Measurements from ENCODE around the gene R3HDM4.
"Not testable (repeated sequence)": the region's sequence is repeated elsewhere in the genome, so short reads cannot be mapped to it uniquely, and the experiment has no call there.

The R3HDM4 gene

DNA sequence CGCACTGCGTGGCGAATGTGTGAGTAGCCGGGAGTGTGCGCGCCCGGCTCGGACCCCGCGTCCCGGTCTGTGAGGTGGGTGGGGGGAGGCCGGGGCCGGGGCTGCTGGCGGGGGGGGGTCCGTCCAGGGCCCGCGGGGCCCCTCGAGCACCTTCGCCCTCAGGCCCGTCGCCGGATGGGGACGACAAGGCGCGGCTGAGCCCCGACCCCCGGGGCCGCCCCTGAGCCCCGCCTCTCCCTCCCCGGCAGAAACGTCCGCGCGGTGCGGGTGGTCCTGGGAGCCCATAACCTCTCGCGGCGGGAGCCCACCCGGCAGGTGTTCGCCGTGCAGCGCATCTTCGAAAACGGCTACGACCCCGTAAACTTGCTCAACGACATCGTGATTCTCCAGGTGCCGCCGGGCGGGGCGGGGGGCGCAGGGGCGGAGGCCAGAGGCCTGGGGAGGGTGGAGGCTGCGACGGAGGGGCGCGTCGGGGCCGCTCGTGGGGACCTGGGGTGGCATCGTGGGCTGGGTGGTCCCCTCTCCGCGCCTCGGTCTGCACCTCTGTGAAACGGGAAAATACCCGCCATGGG is 59.9 kb downstream of the R3HDM4 start:
- H3K4me1 ChIP-seq (ENCODE audit: control insufficient read depth, insufficient read depth, low read length): no peaks in the 10 kb centered on the region; the same call in 1 of the 2 replicates
- H3K27me3 ChIP-seq (ENCODE audit: control insufficient read depth, insufficient read depth, low read length): no peaks in the 10 kb centered on the region
- H3K27ac ChIP-seq (ENCODE audit: low read length): no peak overlapping the region
- H3K9me3 ChIP-seq (ENCODE audit: control insufficient read depth, insufficient read depth, low read length): no peaks in the 10 kb centered on the region
- WGBS (ENCODE audit: insufficient coverage, insufficient read length): no CpG with 5 or more reads among the region's 67 CpGs
- H3K4me3 ChIP-seq (ENCODE audit: low read length): no peak overlapping the region
- no peaks in the 10 kb centered on the region; the same call in 1 of the 2 replicates for H3K36me3 ChIP-seq (ENCODE audit: control insufficient read depth, insufficient read depth, low read length)
- DNase-seq (ENCODE audit: low read depth, low spot score): no peak

DNA sequence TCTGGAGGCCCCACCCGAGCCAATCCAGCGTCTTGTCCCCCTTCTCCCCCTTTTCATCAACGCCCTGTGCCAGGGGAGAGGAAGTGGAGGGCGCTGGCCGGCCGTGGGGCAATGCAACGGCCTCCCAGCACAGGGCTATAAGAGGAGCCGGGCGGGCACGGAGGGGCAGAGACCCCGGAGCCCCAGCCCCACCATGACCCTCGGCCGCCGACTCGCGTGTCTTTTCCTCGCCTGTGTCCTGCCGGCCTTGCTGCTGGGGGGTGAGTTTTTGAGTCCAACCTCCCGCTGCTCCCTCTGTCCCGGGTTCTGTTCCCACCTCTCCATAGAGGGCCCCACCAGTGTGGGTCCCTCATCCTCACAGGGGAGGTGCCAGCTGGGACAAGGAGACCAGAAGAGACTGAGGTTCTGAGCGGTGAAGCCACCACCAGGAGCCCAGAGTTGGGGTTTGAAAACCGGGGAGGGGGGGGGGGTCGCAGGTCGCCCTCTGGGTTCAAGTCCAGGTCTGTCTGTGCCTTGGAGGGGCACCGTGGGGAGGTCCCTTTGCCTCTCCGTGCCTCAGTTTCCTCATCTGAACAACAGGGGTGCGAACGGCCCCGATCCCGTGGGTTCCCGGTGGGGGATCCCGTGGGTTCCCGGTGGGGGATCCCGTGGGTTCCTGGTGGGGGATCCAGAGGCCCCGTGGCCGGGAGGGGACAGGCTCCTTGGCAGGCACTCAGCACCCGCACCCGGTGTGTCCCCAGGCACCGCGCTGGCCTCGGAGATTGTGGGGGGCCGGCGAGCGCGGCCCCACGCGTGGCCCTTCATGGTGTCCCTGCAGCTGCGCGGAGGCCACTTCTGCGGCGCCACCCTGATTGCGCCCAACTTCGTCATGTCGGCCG is 60.6 kb downstream of the R3HDM4 start, which contains the start of gene ELANE:
Gene ELANE, plus strand, starts transcription at position 168 of the 878 bp plus-strand sequence. Its CDS starts 26 bp downstream, at position 194.
- Histone ChIP-seq H3K36me3 (ENCODE audit: control insufficient read depth, insufficient read depth, low read length) (no peaks in the 10 kb centered on the region; the same call in 1 of the 2 replicates), H3K4me1 (ENCODE audit: control insufficient read depth, insufficient read depth, low read length) (no peaks in the 10 kb centered on the region; the same call in 1 of the 2 replicates), H3K9me3 (ENCODE audit: control insufficient read depth, insufficient read depth, low read length) (no peaks in the 10 kb centered on the region), H3K4me3 (ENCODE audit: low read length) (no peak within 1 kb of the TSS), H3K27ac (ENCODE audit: low read length) (no peak within 1 kb of the TSS), H3K27me3 (ENCODE audit: control insufficient read depth, insufficient read depth, low read length) (no peaks in the 10 kb centered on the region)
- DNase-seq (ENCODE audit: low read depth, low spot score): no peak
- WGBS (ENCODE audit: insufficient coverage, insufficient read length): no CpG with 5 or more reads among the region's 55 CpGs

DNA sequence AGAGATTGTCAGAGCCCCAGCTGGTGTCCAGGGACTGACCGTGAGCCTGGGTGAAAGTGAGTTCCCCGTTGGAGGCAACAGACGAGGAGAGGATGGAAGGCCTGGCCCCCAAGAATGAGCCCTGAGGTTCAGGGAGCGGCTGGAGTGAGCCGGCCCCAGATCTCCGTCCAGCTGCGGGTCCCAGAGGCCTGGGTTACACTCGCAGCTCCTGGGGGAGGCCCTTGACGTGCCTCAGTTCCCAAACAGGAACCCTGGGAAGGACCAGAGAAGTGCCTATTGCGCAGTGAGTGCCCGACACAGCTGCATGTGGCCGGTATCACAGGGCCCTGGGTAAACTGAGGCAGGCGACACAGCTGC is 62.1 kb downstream of the R3HDM4 start:
- no peaks in the 10 kb centered on the region for H3K27me3 ChIP-seq (ENCODE audit: control insufficient read depth, insufficient read depth, low read length)
- H3K9me3 ChIP-seq (ENCODE audit: control insufficient read depth, insufficient read depth, low read length): no peaks in the 10 kb centered on the region
- no CpG with 5 or more reads among the region's 13 CpGs for WGBS (ENCODE audit: insufficient coverage, insufficient read length)
- H3K4me1 ChIP-seq (ENCODE audit: control insufficient read depth, insufficient read depth, low read length): no peaks in the 10 kb centered on the region; the same call in 1 of the 2 replicates
- H3K4me3 ChIP-seq (ENCODE audit: low read length): no peak overlapping the region
- H3K36me3 ChIP-seq (ENCODE audit: control insufficient read depth, insufficient read depth, low read length): no peaks in the 10 kb centered on the region; the same call in 1 of the 2 replicates
- DNase-seq (ENCODE audit: low read depth, low spot score): no peak
- H3K27ac ChIP-seq (ENCODE audit: low read length): no peak overlapping the region

DNA sequence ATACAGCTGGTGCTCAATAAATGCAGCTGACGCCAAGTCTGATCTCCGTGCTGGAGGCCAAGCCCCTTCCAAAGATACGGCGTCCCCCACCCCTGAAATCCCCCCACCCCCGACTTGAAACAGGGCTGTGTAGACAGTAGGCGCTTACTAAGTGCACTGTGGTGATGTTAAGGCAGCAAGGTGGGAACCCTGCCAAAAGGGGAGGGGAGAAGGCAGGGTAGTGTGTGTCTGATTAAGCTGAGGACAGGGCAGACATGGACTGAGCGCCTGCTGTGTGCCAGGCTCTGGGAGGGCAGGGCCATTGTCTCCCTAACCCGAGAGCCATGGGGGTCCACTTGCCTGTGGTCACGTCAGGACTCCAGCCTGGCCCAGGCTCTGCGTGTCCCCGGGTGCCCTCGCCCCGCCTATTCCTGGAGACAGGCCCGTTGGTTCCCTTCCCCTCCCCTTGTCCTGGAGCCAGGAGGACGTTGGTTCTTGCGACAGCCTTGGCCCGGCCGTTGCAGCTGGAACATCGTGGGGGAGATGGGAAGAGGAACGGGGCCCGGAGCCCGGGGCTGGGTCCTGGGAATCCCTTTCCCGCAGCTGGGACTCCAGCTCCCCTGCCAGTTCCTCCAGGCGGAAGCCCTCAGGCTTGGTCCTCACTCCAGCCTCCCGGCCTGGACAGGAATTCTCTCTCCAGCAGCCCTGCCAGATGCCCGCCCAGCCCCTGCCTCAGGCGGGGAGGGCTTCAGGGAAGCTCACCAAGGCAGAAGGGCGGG is 62.6 kb downstream of the R3HDM4 start:
- no peak overlapping the region for H3K4me3 ChIP-seq (ENCODE audit: low read length)
- no CpG with 5 or more reads among the region's 28 CpGs for WGBS (ENCODE audit: insufficient coverage, insufficient read length)
- no peaks in the 10 kb centered on the region for H3K9me3 ChIP-seq (ENCODE audit: control insufficient read depth, insufficient read depth, low read length)
- H3K27me3 ChIP-seq (ENCODE audit: control insufficient read depth, insufficient read depth, low read length): no peaks in the 10 kb centered on the region
- DNase-seq (ENCODE audit: low read depth, low spot score): no peak
- H3K27ac ChIP-seq (ENCODE audit: low read length): no peak overlapping the region
- H3K36me3 ChIP-seq (ENCODE audit: control insufficient read depth, insufficient read depth, low read length): no peaks in the 10 kb centered on the region; the same call in 1 of the 2 replicates
- no peaks in the 10 kb centered on the region; the same call in 1 of the 2 replicates for H3K4me1 ChIP-seq (ENCODE audit: control insufficient read depth, insufficient read depth, low read length)

DNA sequence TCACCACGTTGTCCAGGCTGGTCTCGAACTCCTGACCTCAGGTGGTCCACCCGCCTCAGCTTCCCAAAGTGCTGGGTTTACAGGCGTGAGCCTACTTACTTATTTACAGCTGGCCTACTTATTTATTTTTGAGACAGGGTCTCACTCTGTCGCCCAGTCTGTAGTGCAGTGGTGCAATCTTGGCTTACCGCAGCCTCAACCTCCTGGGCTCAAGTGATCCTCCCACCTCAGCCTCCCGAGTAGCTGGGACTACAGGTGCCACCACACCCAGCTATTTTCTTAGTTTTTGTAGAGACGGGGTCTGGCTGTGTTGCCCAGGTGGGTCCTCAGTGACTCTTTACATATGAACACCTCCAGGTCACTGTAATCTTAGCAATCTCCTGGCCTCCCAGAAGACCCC is 63.8 kb downstream of the R3HDM4 start:
- not testable (repeated sequence) for H3K27me3 ChIP-seq (ENCODE audit: control insufficient read depth, insufficient read depth, low read length); H3K4me1 ChIP-seq (ENCODE audit: control insufficient read depth, insufficient read depth, low read length); H3K36me3 ChIP-seq (ENCODE audit: control insufficient read depth, insufficient read depth, low read length); H3K27ac ChIP-seq (ENCODE audit: low read length); H3K4me3 ChIP-seq (ENCODE audit: low read length); H3K9me3 ChIP-seq (ENCODE audit: control insufficient read depth, insufficient read depth, low read length); DNase-seq (ENCODE audit: low read depth, low spot score)
- WGBS (ENCODE audit: insufficient coverage, insufficient read length): no CpG with 5 or more reads among the region's 8 CpGs

DNA sequence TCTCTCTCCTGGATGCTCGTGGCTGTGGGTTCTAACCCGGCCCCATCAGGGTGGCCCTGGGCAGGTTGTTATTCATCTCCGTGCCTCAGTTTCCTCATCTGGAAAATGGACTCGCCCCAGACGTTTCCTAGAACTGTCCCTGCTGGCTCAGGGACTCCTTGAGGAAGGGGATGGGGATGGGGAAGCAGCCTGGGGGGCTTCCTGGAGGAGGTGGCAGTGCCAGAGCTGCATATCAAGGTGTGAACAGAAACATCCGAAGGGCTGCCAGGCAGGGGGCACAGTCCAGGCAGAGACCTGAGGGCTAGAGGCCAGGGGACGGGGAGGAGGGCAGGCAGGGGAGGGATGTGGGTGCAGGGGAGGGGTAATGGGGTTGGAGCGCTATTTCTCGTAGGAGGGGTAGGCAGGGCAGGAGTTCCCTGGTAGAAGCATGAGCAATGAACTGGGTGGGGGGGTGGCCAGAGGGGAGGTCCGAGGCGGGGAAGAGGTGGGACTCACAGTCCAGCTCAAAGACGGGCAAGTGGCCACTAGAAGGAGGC is 64.6 kb downstream of the R3HDM4 start:
- WGBS (ENCODE audit: insufficient coverage, insufficient read length): no CpG with 5 or more reads among the region's 12 CpGs
- Histone ChIP-seq H3K9me3 (ENCODE audit: control insufficient read depth, insufficient read depth, low read length) (no peaks in the 10 kb centered on the region), H3K4me3 (ENCODE audit: low read length) (no peak overlapping the region), H3K36me3 (ENCODE audit: control insufficient read depth, insufficient read depth, low read length) (no peaks in the 10 kb centered on the region; the same call in 1 of the 2 replicates), H3K4me1 (ENCODE audit: control insufficient read depth, insufficient read depth, low read length) (no peaks in the 10 kb centered on the region; the same call in 1 of the 2 replicates), H3K27ac (ENCODE audit: low read length) (no peak overlapping the region), H3K27me3 (ENCODE audit: control insufficient read depth, insufficient read depth, low read length) (peaks cover 2% of the 10 kb centered on the region; the same call in 1 of the 2 replicates)
- DNase-seq (ENCODE audit: low read depth, low spot score): no peak
